ENCODE results near the gene DST.

DNA sequence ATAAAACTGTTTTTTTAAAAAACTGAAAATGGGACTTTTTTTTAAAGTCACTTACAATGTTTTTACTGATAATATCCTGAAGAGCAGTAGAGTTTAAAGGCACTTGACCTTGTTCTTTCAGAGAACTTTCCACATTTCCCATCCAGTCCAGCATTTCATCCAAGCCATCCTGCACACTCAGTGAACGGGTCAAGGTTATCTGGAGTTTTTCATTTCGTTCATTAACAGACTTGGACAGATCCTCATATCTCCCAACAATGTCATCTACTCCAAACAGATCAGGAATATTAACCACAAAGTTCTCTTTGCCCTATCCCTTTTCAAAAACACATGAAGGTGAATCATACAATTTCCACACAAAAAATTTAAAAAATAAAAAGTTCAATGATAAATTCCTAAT is 69.1 kb downstream of the DST start:
- TF ChIP-seq, protein P1, sequence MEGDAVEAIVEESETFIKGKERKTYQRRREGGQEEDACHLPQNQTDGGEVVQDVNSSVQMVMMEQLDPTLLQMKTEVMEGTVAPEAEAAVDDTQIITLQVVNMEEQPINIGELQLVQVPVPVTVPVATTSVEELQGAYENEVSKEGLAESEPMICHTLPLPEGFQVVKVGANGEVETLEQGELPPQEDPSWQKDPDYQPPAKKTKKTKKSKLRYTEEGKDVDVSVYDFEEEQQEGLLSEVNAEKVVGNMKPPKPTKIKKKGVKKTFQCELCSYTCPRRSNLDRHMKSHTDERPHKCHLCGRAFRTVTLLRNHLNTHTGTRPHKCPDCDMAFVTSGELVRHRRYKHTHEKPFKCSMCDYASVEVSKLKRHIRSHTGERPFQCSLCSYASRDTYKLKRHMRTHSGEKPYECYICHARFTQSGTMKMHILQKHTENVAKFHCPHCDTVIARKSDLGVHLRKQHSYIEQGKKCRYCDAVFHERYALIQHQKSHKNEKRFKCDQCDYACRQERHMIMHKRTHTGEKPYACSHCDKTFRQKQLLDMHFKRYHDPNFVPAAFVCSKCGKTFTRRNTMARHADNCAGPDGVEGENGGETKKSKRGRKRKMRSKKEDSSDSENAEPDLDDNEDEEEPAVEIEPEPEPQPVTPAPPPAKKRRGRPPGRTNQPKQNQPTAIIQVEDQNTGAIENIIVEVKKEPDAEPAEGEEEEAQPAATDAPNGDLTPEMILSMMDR (conservative IDR thresholded peaks at IDR 0.05; ENCODE audit: low read length), result no peak
- TF ChIP-seq EZH2phosphoT487 (IDR thresholded peaks at IDR 0.05; ENCODE audit: borderline replicate concordance), result no peak

Data from Loucy (cell line).